OCI-LY7 (cell line): ENCODE measurements around the gene MKNK1. TPM values are rescaled to one million over a fixed set of nuclear protein-coding genes. Genes with fewer than 3 reads are reported as not detected.
A peak's percentile ranks its signal among the peaks of the same experiment; 100 is the strongest.

Experiments used
- Bru-seq: library from RNA; stranded (reverse); fragments of 400-500 nt; gene quantifications from one replicate; lab custom pipeline; 2021; lab: Mats Ljungman, UMichigan
- BruChase-seq, 2 experiments: library from RNA; stranded (reverse); fragments of 400-500 nt; gene quantifications; one replicate each; lab custom pipeline; 2021; lab: Mats Ljungman, UMichigan
- BruUV-seq: library from RNA; stranded (reverse); fragments of 400-500 nt; replicated peaks from 2 replicates; lab custom pipeline; 2021; lab: Mats Ljungman, UMichigan
- CTCF ChIA-PET: fragments of 300-600 bp; sonication (Branson Sonifier 250); formaldehyde crosslinking; loops from one replicate; lab custom pipeline; 2022; ENCODE audit warnings: antibody characterized with exemption; ENCODE audit not compliant: unreplicated experiment; lab: Charles Lee
- POLR2A ChIA-PET: fragments of 300-600 bp; sonication (Branson Sonifier 250); formaldehyde crosslinking; loops from one replicate; lab custom pipeline; 2022; ENCODE audit warnings: antibody characterized with exemption; lab: Charles Lee
- DNase-seq: peaks from one replicate; pipeline ENCODE4 v3.0.0-alpha.2; 2015; ENCODE audit warnings: low spot score
- H2AFZ ChIP-seq: fragments of 200-600 bp; sonication (generic), shearing (Covaris generic); 2 replicates; pipeline ENCODE4 v1.6.1; 2014; ENCODE audit warnings: mild to moderate bottlenecking, antibody characterized with exemption, low read length, moderate library complexity
- H3K27ac ChIP-seq: fragments of 200-600 bp; sonication (generic); 2 replicates; pipeline ENCODE4 v1.5.1; 2014; ENCODE audit warnings: mixed run types, low read depth, mild to moderate bottlenecking, moderate library complexity, low read length, inconsistent platforms; ENCODE audit not compliant: poor library complexity, severe bottlenecking
- H3K36me3 ChIP-seq: fragments of 200-600 bp; sonication (generic); 2 replicates; pipeline ENCODE4 v1.6.1; 2014; ENCODE audit warnings: mild to moderate bottlenecking, antibody characterized with exemption, low read length, moderate library complexity, mixed read lengths; ENCODE audit not compliant: insufficient read depth
- H3K4me1 ChIP-seq: fragments of 200-600 bp; sonication (generic); 2 replicates; pipeline ENCODE4 v1.5.1; 2014; ENCODE audit warnings: mild to moderate bottlenecking, low read length; ENCODE audit not compliant: insufficient read depth, poor library complexity, severe bottlenecking
- H3K4me2 ChIP-seq: fragments of 200-600 bp; sonication (generic); 2 replicates; pipeline ENCODE4 v1.6.1; 2014; ENCODE audit warnings: mild to moderate bottlenecking, low read length
- H3K4me3 ChIP-seq: fragments of 200-600 bp; sonication (generic); 2 replicates; pipeline ENCODE4 v1.5.1; 2014; ENCODE audit warnings: mild to moderate bottlenecking, low read depth, low read length; ENCODE audit not compliant: poor library complexity, severe bottlenecking
- H3K79me2 ChIP-seq: fragments of 200-600 bp; sonication (generic); 2 replicates; pipeline ENCODE4 v1.6.1; 2016; ENCODE audit warnings: low read depth, mild to moderate bottlenecking, low read length, moderate library complexity, mixed read lengths; ENCODE audit not compliant: insufficient read depth
- H3K9me2 ChIP-seq: fragments of 200-600 bp; sonication (generic); 2 replicates; pipeline ENCODE4 v1.6.1; 2016; ENCODE audit warnings: mild to moderate bottlenecking, low read length, mixed read lengths; ENCODE audit not compliant: insufficient read depth
- H3K9me3 ChIP-seq: fragments of 200-600 bp; sonication (generic); 2 replicates; pipeline ENCODE4 v1.6.1; 2014; ENCODE audit warnings: mild to moderate bottlenecking, mixed run types, low read length, mixed read lengths
- H4K20me1 ChIP-seq: fragments of 200-600 bp; sonication (generic); 2 replicates; pipeline ENCODE4 v1.6.1; 2014; ENCODE audit warnings: mild to moderate bottlenecking, antibody characterized with exemption, low read length, moderate library complexity, mixed read lengths; ENCODE audit not compliant: insufficient read depth
- EZH2phosphoT487 ChIP-seq: fragments of 200-600 bp; sonication (generic); IDR thresholded peaks from 2 replicates; pipeline ENCODE4 v1.6.1; 2018; ENCODE audit warnings: low read depth, borderline replicate concordance, mild to moderate bottlenecking, mixed run types, antibody characterized with exemption, low read length, moderate library complexity, mixed read lengths
- intact Hi-C: fragments of 100-400 bp; cut with micrococcal nuclease; formaldehyde crosslinking; loops from one replicate; pipeline ENCODE4 v1.10.0; 2022; ENCODE audit not compliant: unreplicated experiment
- long read RNA-seq: library from polyadenylated mRNA; stranded (forward); transcript quantifications from one replicate; pipeline ENCODE4 v2.0.0, GENCODE V29; 2022
- total RNA-seq, 2 experiments: library from RNA; depleted of rRNA in 1 of 2; stranded (reverse); fragments of >200 nt in 1 of 2; shearing (Covaris generic) in 1 of 2; gene quantifications; 2 replicates each; pipeline ENCODE4 v1.2.3, GENCODE V29; 2014 to 2022
- TF ChIP-seq, protein P1 (sequence below): fragments of 200-600 bp; sonication (generic); conservative IDR thresholded peaks from 2 replicates; pipeline ENCODE4 v1.5.1; 2014; ENCODE audit warnings: mild to moderate bottlenecking, antibody characterized with exemption, low read length, moderate library complexity, mixed read lengths

Gene MKNK1
- 11.5 and 18.8 TPM in 2 replicates for total RNA-seq (2014; rRNA removed; shearing (Covaris generic))
- total RNA-seq (2022): 22.1 and 24.0 TPM in 2 replicates
- percentile 52 among the genes with signal in this experiment for Bru-seq, nascent RNA
- BruChase-seq, experiment 1, labeled RNA remaining after a 6-hour chase: percentile 54 among the genes with signal in this experiment
- percentile 53 among the genes with signal in this experiment for BruChase-seq, experiment 2, labeled RNA remaining after a 2-hour chase
- long read RNA-seq, partial matches to known transcripts: 10 of 27 reads
- long read RNA-seq, other reads (novel, unspliced or antisense): 14 of 27 reads

DNA sequence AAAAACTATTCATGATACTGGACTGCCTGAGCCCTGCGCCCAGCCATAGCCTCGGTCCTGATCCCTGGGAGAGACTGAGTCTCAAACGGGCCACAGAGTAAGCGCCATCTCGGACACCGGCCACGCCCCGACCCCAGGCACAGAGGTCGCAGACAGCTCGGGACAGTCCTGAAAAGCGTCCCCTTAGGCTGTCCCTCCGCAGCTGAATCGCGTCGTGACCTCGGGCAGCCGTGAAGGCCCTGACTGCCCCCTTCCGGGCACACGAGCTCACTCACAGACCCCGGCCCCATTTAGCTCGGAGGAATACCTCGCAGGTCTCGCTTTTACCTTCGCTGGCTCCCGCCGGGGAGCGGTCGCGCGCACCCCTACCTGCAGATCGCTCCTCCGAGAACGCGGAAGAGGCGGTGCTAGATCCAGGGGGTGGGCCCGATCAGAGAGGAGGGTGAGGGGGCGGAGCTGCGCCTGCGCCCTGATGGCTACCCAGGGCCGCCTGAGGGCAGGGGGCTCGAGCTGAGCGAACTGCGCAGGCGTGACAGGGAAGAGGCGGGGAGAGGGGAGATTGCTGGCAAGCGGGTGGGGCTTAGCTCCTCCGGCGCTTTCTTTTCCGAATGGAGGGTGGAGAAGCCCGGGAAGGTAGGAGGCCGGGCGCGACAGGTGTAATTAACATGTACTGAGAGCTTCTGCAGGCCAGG, at the start of gene MKNK1:
Gene MKNK1 (minus strand): TSS at position 411 of the 692 bp plus-strand sequence. CDS start 20,941 bp downstream, outside the sequence.
- Histone ChIP-seq H3K79me2 (no peaks in the 10 kb centered on the region), H4K20me1 (no peaks in the 10 kb centered on the region), H3K36me3 (no peaks in the 10 kb centered on the region), H3K4me2 (peak within 1 kb of the TSS; percentile 87), H3K4me3 (peak within 1 kb of the TSS; percentile 79), H3K9me2 (no peaks in the 10 kb centered on the region), H3K9me3 (no peaks in the 10 kb centered on the region), H2AFZ (peak within 1 kb of the TSS; percentile 98), H3K4me1 (peaks cover 12% of the 10 kb centered on the region), H3K27ac (no peak within 1 kb of the TSS)
- POLR2A ChIA-PET: interaction anchor here (0.6 to 5.6 kb wide), 13 partner anchors 8 to 275 kb away, joined by 3 to 62 read pairs (median 3); partner anchors contain the start of genes ATPAF1 and MOB3C
- peak; percentile 96 for DNase-seq
- intact Hi-C loops: no loop called here
- CTCF ChIA-PET: interaction anchor here (0.5 to 1.1 kb wide), 3 partner anchors 10 to 441 kb away, joined by 3 to 4 read pairs (median 3); no protein-coding TSS in a partner anchor
- no peak for TF ChIP-seq EZH2phosphoT487
- TF ChIP-seq, protein P1, sequence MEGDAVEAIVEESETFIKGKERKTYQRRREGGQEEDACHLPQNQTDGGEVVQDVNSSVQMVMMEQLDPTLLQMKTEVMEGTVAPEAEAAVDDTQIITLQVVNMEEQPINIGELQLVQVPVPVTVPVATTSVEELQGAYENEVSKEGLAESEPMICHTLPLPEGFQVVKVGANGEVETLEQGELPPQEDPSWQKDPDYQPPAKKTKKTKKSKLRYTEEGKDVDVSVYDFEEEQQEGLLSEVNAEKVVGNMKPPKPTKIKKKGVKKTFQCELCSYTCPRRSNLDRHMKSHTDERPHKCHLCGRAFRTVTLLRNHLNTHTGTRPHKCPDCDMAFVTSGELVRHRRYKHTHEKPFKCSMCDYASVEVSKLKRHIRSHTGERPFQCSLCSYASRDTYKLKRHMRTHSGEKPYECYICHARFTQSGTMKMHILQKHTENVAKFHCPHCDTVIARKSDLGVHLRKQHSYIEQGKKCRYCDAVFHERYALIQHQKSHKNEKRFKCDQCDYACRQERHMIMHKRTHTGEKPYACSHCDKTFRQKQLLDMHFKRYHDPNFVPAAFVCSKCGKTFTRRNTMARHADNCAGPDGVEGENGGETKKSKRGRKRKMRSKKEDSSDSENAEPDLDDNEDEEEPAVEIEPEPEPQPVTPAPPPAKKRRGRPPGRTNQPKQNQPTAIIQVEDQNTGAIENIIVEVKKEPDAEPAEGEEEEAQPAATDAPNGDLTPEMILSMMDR: peak; percentile 18; the same call in 1 of the 2 replicates
- TSS peak; percentile 63 for BruUV-seq

GRCh38 chr1:46653405-46653958, 49.4 kb upstream of the MKNK1 start:
- Histone ChIP-seq H4K20me1 (no peaks in the 10 kb centered on the region), H3K36me3 (peaks cover 63% of the 10 kb centered on the region), H3K4me3 (no peak overlapping the region), H3K27ac (no peak overlapping the region), H3K4me1 (no peaks in the 10 kb centered on the region), H3K79me2 (no peaks in the 10 kb centered on the region), H3K4me2 (no peak overlapping the region), H3K9me2 (no peaks in the 10 kb centered on the region), H3K9me3 (peaks cover 21% of the 10 kb centered on the region), H2AFZ (no peak overlapping the region)
- DNase-seq: no peak
- intact Hi-C loops: no loop called here
- TF ChIP-seq EZH2phosphoT487: no peak
- TF ChIP-seq, protein P1: no peak
- BruUV-seq: no TSS peak
- ChIA-PET POLR2A (interaction anchor here (1.3 to 1.6 kb wide), 2 partner anchors 14 to 20 kb away, joined by 4 to 6 read pairs; partner anchors contain the start of gene ATPAF1), CTCF (no interaction called here)
